GM11168 (cell line): ENCODE data around the gene CCDC73.
"Not testable (repeated sequence)": the region's sequence is repeated elsewhere in the genome, so short reads cannot be mapped to it uniquely, and the experiment has no call there.

Experiments used
- in situ Hi-C: fragments of 300-500 bp; cut with MboI; formaldehyde crosslinking; loops from one replicate; pipeline ENCODE4 v1.12.0; 2022; ENCODE audit warnings: low sequenced_read_pairs; ENCODE audit not compliant: unreplicated experiment

The CCDC73 gene

DNA sequence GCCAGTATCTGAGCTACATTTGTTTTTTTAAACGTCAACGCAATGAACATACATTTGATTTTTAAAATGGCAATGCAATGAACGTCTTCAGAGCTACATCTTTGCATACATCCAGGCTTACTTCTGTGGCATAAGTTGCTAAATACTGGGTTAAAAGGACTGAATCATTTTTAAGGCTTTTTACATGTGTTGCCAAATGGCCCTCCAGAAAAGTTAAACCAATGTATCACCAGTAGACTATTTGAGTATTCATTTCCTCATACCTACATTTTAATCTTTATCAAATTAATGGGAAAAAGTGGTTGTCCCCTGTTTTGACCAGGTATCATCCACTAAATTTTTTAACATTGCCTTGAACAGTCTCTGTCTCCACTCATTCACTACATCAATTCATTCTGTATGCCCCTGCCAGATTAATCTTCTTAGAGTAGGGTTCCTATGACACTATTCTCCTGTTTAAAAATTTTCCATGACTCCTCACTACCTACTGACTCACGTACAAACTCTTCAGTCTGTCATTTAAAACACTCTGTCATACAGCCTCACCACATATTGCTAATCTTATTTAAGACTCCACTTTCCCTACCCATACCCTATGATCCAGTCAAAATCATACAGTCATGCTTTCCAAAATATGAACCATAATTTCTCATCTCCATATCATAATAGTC, 22.9 kb upstream of the CCDC73 start:
- in situ Hi-C loops: no loop called here

- in situ Hi-C loops: no loop called here
Measured at GRCh38 chr11:32809313-32809712, 14.9 kb upstream of the CCDC73 start.

- in situ Hi-C loops: no loop called here
Measured at GRCh38 chr11:32796425-32796824, 2.0 kb upstream of the CCDC73 start.

DNA sequence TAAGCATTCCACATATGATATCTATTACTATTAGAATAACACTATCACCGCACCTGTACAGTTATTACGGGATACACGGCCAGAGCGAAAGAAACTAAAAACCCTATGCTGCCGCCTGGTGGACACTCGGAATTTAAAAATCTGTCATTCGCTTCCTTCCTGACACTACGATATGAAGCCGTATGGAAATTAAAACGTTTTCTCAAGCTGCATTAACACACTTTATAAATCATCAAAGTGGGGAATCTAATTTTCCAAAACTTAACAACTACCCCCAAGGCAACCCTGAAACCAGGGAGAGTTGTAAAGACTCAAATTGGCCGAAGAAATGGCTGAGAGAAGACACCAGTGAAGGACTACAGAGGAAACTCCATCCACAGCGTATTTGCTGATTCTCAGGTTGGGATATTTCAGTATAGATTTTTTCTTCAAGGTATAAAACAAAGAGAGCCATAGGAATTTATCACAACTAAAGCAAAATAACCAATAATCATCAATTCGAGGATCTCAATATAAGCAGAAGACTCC, 1.4 kb downstream of the CCDC73 start:
- in situ Hi-C loops: no loop called here

GRCh38 chr11:32792111-32792947, 2.1 kb downstream of the CCDC73 start:
- in situ Hi-C loops: no loop called here

- in situ Hi-C loops: no loop called here
Measured at GRCh38 chr11:32790916-32791315, 3.5 kb downstream of the CCDC73 start.

DNA sequence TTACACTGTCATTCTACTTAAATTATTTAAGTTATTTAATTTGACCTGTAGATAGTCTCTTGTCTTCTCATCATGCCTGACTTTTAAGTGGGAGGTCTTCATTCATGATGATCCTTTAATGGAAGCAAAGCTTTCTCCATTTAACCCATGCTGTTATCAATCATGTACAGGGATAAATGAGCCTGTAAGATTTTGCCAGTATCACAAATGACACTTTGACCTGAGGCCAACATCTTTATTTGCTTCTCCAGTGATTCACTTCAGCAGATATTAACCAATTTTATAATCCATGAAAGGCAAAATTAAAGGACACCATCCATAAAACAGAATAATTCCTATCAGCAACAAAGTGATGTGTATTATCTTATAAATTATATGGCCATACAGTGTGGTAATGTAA, 7.7 kb downstream of the CCDC73 start:
- in situ Hi-C loops: no loop called here

DNA sequence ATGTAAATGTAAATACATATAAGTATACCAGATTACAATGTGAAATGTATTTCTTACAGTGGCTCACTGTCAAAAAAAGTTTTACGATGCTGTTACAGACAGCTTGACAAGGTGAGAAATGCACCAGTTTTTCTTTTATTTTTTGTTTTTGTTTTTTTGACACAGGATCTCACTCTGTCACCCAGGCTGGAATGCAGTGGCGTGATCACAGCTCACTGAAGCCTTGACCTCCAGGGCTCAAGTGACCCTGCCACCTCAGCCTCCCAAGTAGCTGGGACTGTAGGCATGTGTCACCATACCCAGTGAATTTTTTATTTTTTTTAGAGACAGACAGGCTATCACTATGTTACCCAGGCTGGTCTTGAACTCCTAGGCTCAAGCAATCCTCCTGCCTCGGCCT, 9.2 kb downstream of the CCDC73 start:
- in situ Hi-C loops: no loop called here

DNA sequence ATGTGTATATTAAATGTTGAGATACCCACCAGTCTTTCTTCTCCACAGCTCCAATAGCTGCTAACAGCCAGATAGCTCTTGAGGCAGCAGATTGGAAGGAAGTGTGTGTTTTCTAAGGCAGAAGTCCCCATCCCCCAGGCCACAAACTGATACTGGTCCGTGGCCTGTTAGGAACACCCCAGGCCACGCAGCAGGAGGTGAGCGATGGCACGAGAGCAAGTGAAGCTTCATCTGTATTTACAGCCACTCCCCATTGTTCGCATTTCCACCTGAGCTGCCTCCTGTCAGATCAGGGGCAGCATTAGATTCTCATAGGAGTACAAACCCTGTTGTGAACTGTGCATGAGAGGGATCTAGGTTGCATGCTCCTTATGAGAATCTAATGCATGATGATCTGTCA, 12.7 kb downstream of the CCDC73 start:
- in situ Hi-C loops: no loop called here

- in situ Hi-C loops: not testable (repeated sequence)
Measured at GRCh38 chr11:32780839-32781238, 13.6 kb downstream of the CCDC73 start.

GRCh38 chr11:32779136-32779535, 15.3 kb downstream of the CCDC73 start:
- in situ Hi-C loops: no loop called here

- in situ Hi-C loops: no loop called here
Measured at GRCh38 chr11:32775908-32776307, 18.6 kb downstream of the CCDC73 start.

- in situ Hi-C loops: no loop called here
Measured at GRCh38 chr11:32774081-32774480, 20.4 kb downstream of the CCDC73 start.

GRCh38 chr11:32772731-32773130, 21.7 kb downstream of the CCDC73 start:
- in situ Hi-C loops: no loop called here

DNA sequence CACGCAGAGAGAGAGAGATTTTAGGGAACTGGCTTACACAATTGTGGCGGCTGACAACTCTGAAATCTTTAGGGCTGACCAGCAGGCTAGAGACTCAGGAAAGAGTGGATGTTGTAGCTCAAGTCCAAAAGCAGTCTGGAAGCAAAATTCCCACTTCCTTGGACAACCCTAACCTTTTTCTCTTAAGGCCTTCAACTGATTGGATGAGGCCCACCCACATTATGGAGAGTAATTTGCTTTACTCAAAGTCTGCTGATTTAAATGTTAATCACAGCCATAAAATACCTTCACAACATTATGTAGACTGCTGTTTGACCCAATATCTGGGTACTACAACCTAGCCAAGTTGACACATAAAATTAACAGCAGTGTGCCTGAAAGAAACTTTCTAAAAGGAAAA, 32.7 kb downstream of the CCDC73 start:
- in situ Hi-C loops: not testable (repeated sequence)

- in situ Hi-C loops: no loop called here
Measured at GRCh38 chr11:32758291-32758690, 36.2 kb downstream of the CCDC73 start.

DNA sequence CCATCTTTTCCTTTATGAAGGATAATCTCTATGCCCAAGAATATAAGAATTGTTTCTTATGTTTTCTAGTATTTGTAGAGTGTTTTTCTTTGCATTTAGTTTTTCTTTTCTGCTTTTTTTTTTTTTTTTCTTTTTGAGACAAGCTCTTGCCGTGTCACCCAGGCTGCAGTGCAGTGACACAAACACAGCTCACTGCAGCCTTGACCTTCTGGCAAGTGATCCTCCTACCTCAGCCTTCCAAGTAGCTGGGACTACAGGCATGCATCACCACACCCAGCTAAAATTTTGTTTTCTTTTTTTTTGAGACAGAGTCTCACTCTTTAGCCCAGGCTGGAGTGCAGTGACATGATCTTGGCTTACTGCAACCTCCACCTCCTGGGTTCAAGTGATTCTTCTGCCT, 41.3 kb downstream of the CCDC73 start:
- in situ Hi-C loops: not testable (repeated sequence)

DNA sequence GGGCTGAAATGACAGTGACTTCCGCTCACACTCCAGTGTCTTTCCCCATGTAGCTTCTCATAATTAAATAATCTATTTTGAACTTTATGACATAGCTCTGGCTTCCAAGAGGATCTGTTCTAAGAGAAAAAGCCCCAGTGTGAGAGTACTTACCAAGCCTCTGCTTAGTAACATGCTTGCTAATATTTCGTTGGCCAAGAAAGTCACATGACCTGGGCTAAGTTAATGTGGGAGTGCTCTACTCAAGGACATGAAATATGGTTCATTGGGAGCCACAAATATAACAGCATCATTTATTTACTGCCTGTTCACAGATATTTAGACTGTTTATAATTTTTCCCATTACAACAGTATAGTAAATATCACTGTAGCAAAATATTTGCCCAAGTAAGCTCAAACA, 42.5 kb downstream of the CCDC73 start:
- in situ Hi-C loops: no loop called here

DNA sequence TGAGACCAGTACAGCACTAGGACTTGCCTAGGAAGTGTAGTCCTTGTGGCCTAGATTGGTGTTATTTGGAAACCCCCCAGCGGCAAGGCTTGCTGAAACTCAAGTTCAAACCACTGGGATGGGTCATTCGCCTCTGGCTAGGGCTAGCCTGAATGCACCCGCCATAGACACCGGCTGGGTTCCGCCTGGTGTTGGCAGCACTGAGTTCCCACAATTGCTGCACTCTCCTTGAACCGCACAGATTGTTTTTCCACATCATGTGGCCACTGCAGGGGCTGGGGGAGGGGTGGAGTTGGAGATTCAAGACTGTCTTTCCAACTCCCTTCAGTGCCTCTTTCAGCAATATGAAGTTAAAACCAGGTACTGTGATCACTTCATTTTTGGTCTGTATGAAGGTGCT, 43.1 kb downstream of the CCDC73 start:
- in situ Hi-C loops: no loop called here

GRCh38 chr11:32729976-32730375, 64.5 kb downstream of the CCDC73 start:
- in situ Hi-C loops: no loop called here

- in situ Hi-C loops: no loop called here
Measured at GRCh38 chr11:32723332-32723731, 71.1 kb downstream of the CCDC73 start.

- in situ Hi-C loops: no loop called here
Measured at GRCh38 chr11:32722255-32722654, 72.2 kb downstream of the CCDC73 start.
